Skeletal muscle tissue (tissue), 4 donors: ENCODE measurements around the gene GLP2R. TPM values are rescaled to one million over a fixed set of nuclear protein-coding genes. Genes with fewer than 3 reads are reported as not detected.

Experiments used
- H3K27ac ChIP-seq: one replicate; pipeline ENCODE4 v1.7.0; 2013; ENCODE audit warnings: mild to moderate bottlenecking, low read depth, low read length, inconsistent platforms
- H3K27me3 ChIP-seq, 3 donors: one replicate each; pipeline ENCODE4 v1.7.0; 2013; ENCODE audit warnings: low read length in 3 of 3; ENCODE audit not compliant: control insufficient read depth in 3 of 3, insufficient read depth in 3 of 3
- H3K36me3 ChIP-seq, 3 donors: one replicate each; pipeline ENCODE4 v1.7.0; 2013; ENCODE audit warnings: low read length in 3 of 3; ENCODE audit not compliant: control insufficient read depth in 3 of 3, insufficient read depth in 3 of 3
- H3K4me1 ChIP-seq, 3 donors: one replicate each; pipeline ENCODE4 v1.7.0; 2013; ENCODE audit warnings: low read length in 3 of 3, mild to moderate bottlenecking in 3 of 3; ENCODE audit not compliant: control insufficient read depth in 3 of 3, insufficient read depth in 3 of 3
- H3K4me3 ChIP-seq, 3 donors: one replicate each; pipeline ENCODE4 v1.7.0; 2013; ENCODE audit warnings: low read length in 3 of 3
- H3K9ac ChIP-seq, 3 donors: one replicate each; pipeline ENCODE4 v1.7.0; 2013; ENCODE audit warnings: low read length in 3 of 3, mild to moderate bottlenecking in 3 of 3, moderate library complexity in 2 of 3, low read depth in 1 of 3
- H3K9me3 ChIP-seq, 3 donors: one replicate each; pipeline ENCODE4 v1.7.0; 2013; ENCODE audit warnings: low read length in 3 of 3; ENCODE audit not compliant: control insufficient read depth in 3 of 3
- total RNA-seq: library from RNA; depleted of rRNA; stranded (reverse); fragments of >200 nt; gene quantifications from one replicate; pipeline ENCODE4 v1.2.3, GENCODE V29; 2014
- donor health status: Osteomylitis.

Gene GLP2R
- total RNA-seq, 1 donor from 2014 or later = not detected

GRCh38 chr17:9924735-9925191, 99.0 kb downstream of the GLP2R start:
- no peak overlapping the region for H3K27ac ChIP-seq
- H3K4me3 ChIP-seq = no peak overlapping the region
- peaks cover 0 to 7% (median 4%) of the 10 kb centered on the region in 3 donors for H3K4me1 ChIP-seq
- H3K27me3 ChIP-seq = peaks cover 0 to 8% (median 5%) of the 10 kb centered on the region in 3 donors
- peaks cover 0 to 9% (median 0%) of the 10 kb centered on the region in 3 donors for H3K36me3 ChIP-seq
- peak overlapping the region in 2 of 3 donors; percentile 9 to 54 for H3K9ac ChIP-seq
- H3K9me3 ChIP-seq = no peaks in the 10 kb centered on the region

GRCh38 chr17:9925457-9925856, 99.7 kb downstream of the GLP2R start:
- Histone ChIP-seq H3K27ac (no peak overlapping the region), H3K4me1 (peaks cover 0 to 7% (median 4%) of the 10 kb centered on the region in 3 donors), H3K36me3 (peaks cover 0 to 9% (median 0%) of the 10 kb centered on the region in 3 donors), H3K9me3 (no peaks in the 10 kb centered on the region), H3K27me3 (peaks cover 0 to 13% (median 5%) of the 10 kb centered on the region in 3 donors), H3K4me3 (no peak overlapping the region), H3K9ac (no peak overlapping the region)

GRCh38 chr17:9926150-9926804, 100.6 kb downstream of the GLP2R start:
- Histone ChIP-seq H3K27ac (no peak overlapping the region), H3K4me3 (no peak overlapping the region), H3K4me1 (peaks cover 0 to 7% (median 4%) of the 10 kb centered on the region in 3 donors), H3K9ac (no peak overlapping the region), H3K36me3 (peaks cover 0 to 7% (median 0%) of the 10 kb centered on the region in 3 donors), H3K9me3 (no peaks in the 10 kb centered on the region), H3K27me3 (peaks cover 4 to 14% (median 10%) of the 10 kb centered on the region in 3 donors)

- Histone ChIP-seq H3K36me3 (peaks cover 0 to 7% (median 0%) of the 10 kb centered on the region in 3 donors), H3K27ac (peak overlapping the region; percentile 47), H3K4me3 (peak overlapping the region in 1 of 3 donors; percentile 6), H3K27me3 (peaks cover 9 to 21% (median 17%) of the 10 kb centered on the region in 3 donors), H3K4me1 (peaks cover 0 to 7% (median 4%) of the 10 kb centered on the region in 3 donors), H3K9ac (no peak overlapping the region), H3K9me3 (no peaks in the 10 kb centered on the region)
These were observed 103.0 kb downstream of the GLP2R start for GRCh38 chr17:9928601-9929333.

- peak overlapping the region; percentile 47 for H3K27ac ChIP-seq
- H3K9ac ChIP-seq = no peak overlapping the region
- peaks cover 0 to 7% (median 0%) of the 10 kb centered on the region in 3 donors for H3K36me3 ChIP-seq
These were observed 104.1 kb downstream of the GLP2R start for GRCh38 chr17:9929871-9930270.

GRCh38 chr17:9931144-9931741, 105.5 kb downstream of the GLP2R start:
- Histone ChIP-seq H3K4me3 (no peak overlapping the region), H3K36me3 (peaks cover 0 to 6% (median 0%) of the 10 kb centered on the region in 3 donors), H3K9ac (no peak overlapping the region), H3K9me3 (no peaks in the 10 kb centered on the region), H3K4me1 (peaks cover 0 to 7% (median 0%) of the 10 kb centered on the region in 3 donors), H3K27ac (peak overlapping the region; percentile 4), H3K27me3 (peaks cover 9 to 17% (median 15%) of the 10 kb centered on the region in 3 donors)

More at GRCh38 chr17:9929871-9930270, 104.1 kb downstream of the GLP2R start:
- Histone ChIP-seq H3K27me3 (peaks cover 9 to 21% (median 17%) of the 10 kb centered on the region in 3 donors), H3K9me3 (no peaks in the 10 kb centered on the region), H3K4me3 (no peak overlapping the region), H3K4me1 (peaks cover 0 to 7% (median under 1%) of the 10 kb centered on the region in 3 donors)

GRCh38 chr17:9932491-9932890, 106.8 kb downstream of the GLP2R start:
- H3K9me3 ChIP-seq = no peaks in the 10 kb centered on the region
- H3K27ac ChIP-seq = no peak overlapping the region
- H3K36me3 ChIP-seq = peaks cover 0 to 4% (median 0%) of the 10 kb centered on the region in 3 donors
- H3K27me3 ChIP-seq = peaks cover 9 to 17% (median 15%) of the 10 kb centered on the region in 3 donors
- H3K9ac ChIP-seq = no peak overlapping the region
- H3K4me1 ChIP-seq = peaks cover 5 to 13% (median 6%) of the 10 kb centered on the region in 3 donors
- no peak overlapping the region for H3K4me3 ChIP-seq

GRCh38 chr17:9934331-9934730, 108.6 kb downstream of the GLP2R start:
- peaks cover 5 to 6% (median 6%) of the 10 kb centered on the region in 3 donors for H3K4me1 ChIP-seq
- no peak overlapping the region for H3K27ac ChIP-seq
- no peak overlapping the region for H3K9ac ChIP-seq
- H3K27me3 ChIP-seq = peaks cover 9 to 12% (median 12%) of the 10 kb centered on the region in 3 donors
- peaks cover 0 to 12% (median 0%) of the 10 kb centered on the region in 3 donors for H3K36me3 ChIP-seq
- peaks cover 0 to 2% (median 0%) of the 10 kb centered on the region in 3 donors for H3K9me3 ChIP-seq
- no peak overlapping the region for H3K4me3 ChIP-seq

GRCh38 chr17:9935408-9935807, 109.7 kb downstream of the GLP2R start:
- Histone ChIP-seq H3K9me3 (peaks cover 0 to 2% (median 2%) of the 10 kb centered on the region in 3 donors), H3K9ac (no peak overlapping the region), H3K4me1 (peaks cover 5 to 6% (median 6%) of the 10 kb centered on the region in 3 donors), H3K27ac (no peak overlapping the region), H3K36me3 (peaks cover 0 to 14% (median 0%) of the 10 kb centered on the region in 3 donors), H3K4me3 (no peak overlapping the region), H3K27me3 (peaks cover 9 to 12% (median 11%) of the 10 kb centered on the region in 3 donors)
